ENCODE data around the gene CHD2. TPM values are rescaled to one million over a fixed set of nuclear protein-coding genes. Genes with fewer than 3 reads are reported as not detected.

The CHD2 gene
- total RNA-seq, 4 donors from 2014 or later = 26.9 to 55.5 (median 33.7) TPM

- Histone ChIP-seq H3K36me3 (peaks cover 0 to 59% of the 10 kb centered on the region in 2 donors), H3K4me1 (peaks cover 62 to 74% of the 10 kb centered on the region in 2 donors), H3K27ac (peak overlapping the region; percentile 78 to 92 (median 90)), H3K4me3 (no peak overlapping the region), H3K9me3 (no peaks in the 10 kb centered on the region), H3K27me3 (no peaks in the 10 kb centered on the region)
- intact Hi-C loops (cut with DNase I; ENCODE audit: low total_unique reads) = no loop called here
- in situ Hi-C loops (cut with MboI; ENCODE audit: low sequenced_read_pairs in 4 of 4) = no loop called here
- peak; percentile 39 to 58 for ATAC-seq
- peak in 1 of 2 donors; percentile 49 for DNase-seq
- TF ChIP-seq POLR2A (IDR thresholded peaks at IDR 0.05) = no peak
- no peak for TF ChIP-seq CTCF (IDR thresholded peaks at IDR 0.05 in 4 of 5, conservative IDR thresholded peaks at IDR 0.05 in 1 of 5)
These were observed 79.0 kb downstream of the CHD2 start for GRCh38 chr15:92979011-92979701.

GRCh38 chr15:92981333-92981732, 81.2 kb downstream of the CHD2 start:
- no peak for TF ChIP-seq POLR2A (IDR thresholded peaks at IDR 0.05)
- TF ChIP-seq CTCF (IDR thresholded peaks at IDR 0.05 in 4 of 5, conservative IDR thresholded peaks at IDR 0.05 in 1 of 5) = no peak
- in situ Hi-C loops (cut with MboI; ENCODE audit: low sequenced_read_pairs in 4 of 4) (no loop called here), intact Hi-C loops (cut with DNase I; ENCODE audit: low total_unique reads) (no loop called here)
- H3K27me3 ChIP-seq = no peaks in the 10 kb centered on the region
- H3K4me3 ChIP-seq = no peak overlapping the region
- peaks cover 51 to 61% of the 10 kb centered on the region in 2 donors for H3K4me1 ChIP-seq
- peaks cover 0 to 81% of the 10 kb centered on the region in 2 donors for H3K36me3 ChIP-seq
- H3K9me3 ChIP-seq = no peaks in the 10 kb centered on the region
- ATAC-seq = no peak
- H3K27ac ChIP-seq = peak overlapping the region; percentile 78 to 92 (median 90)
- DNase-seq = no peak

GRCh38 chr15:92984161-92984560, 84.0 kb downstream of the CHD2 start:
- no peaks in the 10 kb centered on the region for H3K9me3 ChIP-seq
- no peak for TF ChIP-seq POLR2A (IDR thresholded peaks at IDR 0.05)
- no peak for TF ChIP-seq CTCF (IDR thresholded peaks at IDR 0.05 in 4 of 5, conservative IDR thresholded peaks at IDR 0.05 in 1 of 5)
- peak overlapping the region; percentile 74 to 92 (median 84) for H3K27ac ChIP-seq
- no peak overlapping the region for H3K4me3 ChIP-seq
- ATAC-seq = no peak
- in situ Hi-C loops (cut with MboI; ENCODE audit: low sequenced_read_pairs in 4 of 4) (no loop called here), intact Hi-C loops (cut with DNase I; ENCODE audit: low total_unique reads) (no loop called here)
- H3K27me3 ChIP-seq = no peaks in the 10 kb centered on the region
- no peak for DNase-seq
- H3K4me1 ChIP-seq = peaks cover 31 to 33% of the 10 kb centered on the region in 2 donors
- peaks cover 0 to 84% of the 10 kb centered on the region in 2 donors for H3K36me3 ChIP-seq

- H3K4me1 ChIP-seq = peaks cover 27 to 37% of the 10 kb centered on the region in 2 donors
- intact Hi-C loops (cut with DNase I; ENCODE audit: low total_unique reads) (no loop called here), in situ Hi-C loops (cut with MboI; ENCODE audit: low sequenced_read_pairs in 4 of 4) (no loop called here)
- ATAC-seq (peak in 1 of 2 donors; percentile 16), DNase-seq (no peak)
- no peaks in the 10 kb centered on the region for H3K9me3 ChIP-seq
- TF ChIP-seq CTCF (IDR thresholded peaks at IDR 0.05 in 4 of 5, conservative IDR thresholded peaks at IDR 0.05 in 1 of 5) (no peak), POLR2A (IDR thresholded peaks at IDR 0.05) (no peak)
- H3K27me3 ChIP-seq = no peaks in the 10 kb centered on the region
- no peak overlapping the region for H3K4me3 ChIP-seq
- peak overlapping the region; percentile 74 to 92 (median 84) for H3K27ac ChIP-seq
- H3K36me3 ChIP-seq = peaks cover 0 to 71% of the 10 kb centered on the region in 2 donors
These were observed 89.3 kb downstream of the CHD2 start for GRCh38 chr15:92989470-92989869.
